Measurements from ENCODE around the gene RBM20. TPM values are rescaled to one million over a fixed set of nuclear protein-coding genes. Genes with fewer than 3 reads are reported as not detected.
A peak's percentile ranks its signal among the peaks of the same experiment; 100 is the strongest.

RBM20 gene
- total RNA-seq, 4 donors from 2014 or later: 0.54 to 4.3 (median 1.5) TPM

GRCh38 chr10:110881905-110882304 is 237.8 kb downstream of the RBM20 start:
- H3K4me1 ChIP-seq: peaks cover 18 to 52% of the 10 kb centered on the region in 2 donors
- no peak for DNase-seq
- intact Hi-C loops (cut with DNase I): no loop called here
- no peaks in the 10 kb centered on the region for H3K9me3 ChIP-seq
- H3K27me3 ChIP-seq: no peaks in the 10 kb centered on the region
- TF ChIP-seq POLR2A (IDR thresholded peaks at IDR 0.05): no peak
- no peak for TF ChIP-seq CTCF (IDR thresholded peaks at IDR 0.05)
- WGBS, 2 donors: 70% methylated on average over 4 of the region's 4 CpGs
- H3K27ac ChIP-seq: peak overlapping the region; percentile 34 to 100 (median 62)
- peaks cover 16 to 38% of the 10 kb centered on the region in 2 donors for H3K36me3 ChIP-seq
- H3K4me3 ChIP-seq (replicated peaks in 1 of 3): no peak overlapping the region

- H3K27me3 ChIP-seq: no peaks in the 10 kb centered on the region
- peak overlapping the region in 2 of 3 donors; percentile 62 to 100 for H3K27ac ChIP-seq
- peaks cover 16 to 48% of the 10 kb centered on the region in 2 donors for H3K36me3 ChIP-seq
- no peak overlapping the region for H3K4me3 ChIP-seq (replicated peaks in 1 of 3)
- H3K9me3 ChIP-seq: no peaks in the 10 kb centered on the region
- peaks cover 18 to 46% of the 10 kb centered on the region in 2 donors for H3K4me1 ChIP-seq
- intact Hi-C loops (cut with DNase I): no loop called here
- no peak for DNase-seq
- WGBS, 2 donors: 87 to 91% methylated on average over 10 of the region's 10 CpGs
- TF ChIP-seq POLR2A (IDR thresholded peaks at IDR 0.05) (no peak), CTCF (IDR thresholded peaks at IDR 0.05) (no peak)
These were observed 239.8 kb downstream of the RBM20 start for GRCh38 chr10:110883924-110884323.

- H3K9me3 ChIP-seq: no peaks in the 10 kb centered on the region
- H3K36me3 ChIP-seq: peaks cover 28 to 68% of the 10 kb centered on the region in 2 donors
- H3K27ac ChIP-seq: peak overlapping the region; percentile 13 to 100 (median 63)
- H3K4me1 ChIP-seq: peaks cover 5 to 29% of the 10 kb centered on the region in 2 donors
- WGBS, 2 donors: 61 to 65% methylated on average over 5 of the region's 5 CpGs
- H3K27me3 ChIP-seq: no peaks in the 10 kb centered on the region
- DNase-seq: no peak
- intact Hi-C loops (cut with DNase I): no loop called here
- TF ChIP-seq POLR2A (IDR thresholded peaks at IDR 0.05) (no peak), CTCF (IDR thresholded peaks at IDR 0.05) (no peak)
- no peak overlapping the region for H3K4me3 ChIP-seq (replicated peaks in 1 of 3)
These were observed 242.0 kb downstream of the RBM20 start for GRCh38 chr10:110885932-110886674.

GRCh38 chr10:110887560-110887959 is 243.4 kb downstream of the RBM20 start:
- Histone ChIP-seq H3K36me3 (peaks cover 24 to 65% of the 10 kb centered on the region in 2 donors), H3K27me3 (no peaks in the 10 kb centered on the region), H3K27ac (peak overlapping the region in 1 of 3 donors; percentile 55), H3K4me1 (peaks cover 5 to 25% of the 10 kb centered on the region in 2 donors), H3K4me3 (replicated peaks in 1 of 3) (no peak overlapping the region), H3K9me3 (no peaks in the 10 kb centered on the region)
- TF ChIP-seq POLR2A (IDR thresholded peaks at IDR 0.05) (no peak), CTCF (IDR thresholded peaks at IDR 0.05) (no peak)
- intact Hi-C loops (cut with DNase I): no loop called here
- WGBS, 2 donors: 97 to 98% methylated on average over 1 of the region's 1 CpG
- no peak for DNase-seq

Small RNAs within 50 kb of the gene (small RNA-seq; reads per million reads assigned to genes)
- gene RF00019: not detected
- gene RN7SKP288: not detected
- gene RNA5SP327: not detected

Other genes with a start within 250 kb of the RBM20 start
- 10 to 100 TPM in 1 of 4 donors, 1 to 10 TPM in 3; 2.1 to 14.2 (median 7.1) TPM for gene DUSP5, start 146.4 kb upstream of the RBM20 start, total RNA-seq
- 10 to 100 TPM; 28.5 to 38.2 (median 30.8) TPM for gene SMC3, start 76.6 kb upstream of the RBM20 start, total RNA-seq
- gene PDCD4, start 227.6 kb downstream of the RBM20 start, total RNA-seq: 100 to 1,000 TPM; 188 to 340 (median 256) TPM

All from thyroid gland (tissue), 4 donors.